Ovary (tissue), 3 donors: Measurements from ENCODE around the gene ZNF473.
"Not testable (repeated sequence)": the region's sequence is repeated elsewhere in the genome, so short reads cannot be mapped to it uniquely, and the experiment has no call there.

ENCODE experiments used
- CTCF ChIP-seq, 3 donors: fragments of 450-650 bp in 2 of 3; fragments of 200-600 bp in 1 of 3; IDR thresholded peaks; one replicate each; pipeline versions ENCODE4 v1.5.1 to v1.8.0; 2016 to 2022; ENCODE audit warnings: antibody characterized with exemption in 3 of 3, mild to moderate bottlenecking in 1 of 3
- EP300 ChIP-seq: sonication (generic); formaldehyde crosslinking; IDR thresholded peaks from one replicate; pipeline ENCODE4 v1.6.1; 2017; ENCODE audit warnings: antibody characterized with exemption
- POLR2A ChIP-seq: fragments of 450-650 bp; IDR thresholded peaks from one replicate; pipeline ENCODE4 v1.6.1; 2017; ENCODE audit warnings: antibody characterized with exemption, mild to moderate bottlenecking, moderate library complexity
- donor health status: DM: no; HTN: no; CAD: no.

GRCh38 chr19:50090706-50091105 lies 64.9 kb downstream of the ZNF473 start:
- not testable (repeated sequence) for TF ChIP-seq POLR2A; EP300; CTCF (IDR thresholded peaks at IDR 0.05)
